SU-DHL-6 (cell line): ENCODE measurements around the gene HIP1R.

Experiments used
- H2AFZ ChIP-seq: fragments of 200-600 bp; sonication (generic); 2 replicates; pipeline ENCODE4 v1.6.1; 2014; ENCODE audit warnings: low read depth, mild to moderate bottlenecking, moderate library complexity, mixed read lengths, antibody characterized with exemption, low read length; ENCODE audit not compliant: severe bottlenecking
- H3F3A ChIP-seq: fragments of 200-600 bp; shearing (Covaris generic); 2 replicates; pipeline ENCODE4 v1.6.0; 2016; ENCODE audit warnings: antibody characterized with exemption, mild to moderate bottlenecking; ENCODE audit not compliant: insufficient read depth
- H3K27ac ChIP-seq: fragments of 200-600 bp; sonication (generic); 2 replicates; pipeline ENCODE4 v1.5.1; 2016; ENCODE audit warnings: low read depth, mild to moderate bottlenecking, low read length, moderate library complexity, mixed read lengths
- H3K27me3 ChIP-seq: fragments of 200-600 bp; sonication (generic), shearing (Covaris generic); 2 replicates; pipeline ENCODE4 v1.6.0; 2014; ENCODE audit warnings: mild to moderate bottlenecking, low read length
- H3K36me3 ChIP-seq: fragments of 200-600 bp; sonication (generic); 2 replicates; pipeline ENCODE4 v1.6.1; 2014; ENCODE audit warnings: mild to moderate bottlenecking, low read length, mixed read lengths
- H3K4me2 ChIP-seq: fragments of 300-600, 200-600 bp; shearing (Covaris generic), sonication (generic); 2 replicates; pipeline ENCODE4 v1.6.0; 2014; ENCODE audit warnings: low read length, low read depth, mild to moderate bottlenecking; ENCODE audit not compliant: poor library complexity, severe bottlenecking
- H3K4me3 ChIP-seq: fragments of 200-600 bp; sonication (generic); 2 replicates; pipeline ENCODE4 v1.5.1; 2014; ENCODE audit warnings: antibody characterized with exemption, low read length, mild to moderate bottlenecking, mixed read lengths; ENCODE audit not compliant: insufficient read depth, poor library complexity, severe bottlenecking
- H3K79me2 ChIP-seq: fragments of 200-600 bp; sonication (generic); 2 replicates; pipeline ENCODE4 v1.6.1; 2014; ENCODE audit warnings: mild to moderate bottlenecking, low read length, moderate library complexity; ENCODE audit not compliant: insufficient read depth
- H3K9ac ChIP-seq: fragments of 200-600 bp; sonication (generic); 2 replicates; pipeline ENCODE4 v1.7.0; 2014; ENCODE audit warnings: mild to moderate bottlenecking, low read length
- H3K9me2 ChIP-seq: fragments of 200-600 bp; sonication (generic); replicated peaks from 2 replicates; pipeline ENCODE4 v1.6.1; 2014; ENCODE audit warnings: low read length; ENCODE audit not compliant: insufficient read depth
- H3K9me3 ChIP-seq: fragments of 200-600 bp; sonication (generic); 2 replicates; pipeline ENCODE4 v1.6.1; 2014; ENCODE audit warnings: low read length, mixed read lengths; ENCODE audit not compliant: insufficient read depth
- H4K20me1 ChIP-seq: fragments of 200-600 bp; sonication (generic); 2 replicates; pipeline ENCODE4 v1.6.1; 2014; ENCODE audit warnings: low read depth, mild to moderate bottlenecking, antibody characterized with exemption, low read length, moderate library complexity, mixed read lengths
- CTCF ChIP-seq: fragments of 200-600 bp; sonication (generic); IDR thresholded peaks from one replicate; pipeline ENCODE4 v1.5.1; 2017; ENCODE audit warnings: antibody characterized with exemption, mild to moderate bottlenecking, low read length, moderate library complexity; ENCODE audit not compliant: insufficient read depth, poor library complexity, severe bottlenecking
- EZH2phosphoT487 ChIP-seq: fragments of 200-600 bp; sonication (generic), shearing (Covaris generic); conservative IDR thresholded peaks from 2 replicates; pipeline ENCODE4 v1.6.1; 2018; ENCODE audit warnings: mild to moderate bottlenecking, antibody characterized with exemption, low read length, moderate library complexity, mixed read lengths

Gene HIP1R

GRCh38 chr12:122895704-122896636, 60.7 kb downstream of the HIP1R start, which contains the start of gene VPS37B:
TSS of gene VPS37B (minus strand) at chr12:122896124. CDS start at chr12:122896062, 62 bp downstream.
- Histone ChIP-seq H3K4me3 (no peak within 1 kb of the TSS), H3K4me2 (no peak within 1 kb of the TSS), H3K9ac (no peak within 1 kb of the TSS), H4K20me1 (no peaks in the 10 kb centered on the region), H3K27me3 (no peaks in the 10 kb centered on the region), H2AFZ (no peak within 1 kb of the TSS), H3K36me3 (no peaks in the 10 kb centered on the region), H3K9me2 (no peaks in the 10 kb centered on the region), H3K9me3 (no peaks in the 10 kb centered on the region), H3K79me2 (no peaks in the 10 kb centered on the region), H3F3A (no peaks in the 10 kb centered on the region), H3K27ac (no peak within 1 kb of the TSS)
- TF ChIP-seq EZH2phosphoT487: no peak
- TF ChIP-seq CTCF: no peak

- TF ChIP-seq CTCF (no peak), EZH2phosphoT487 (no peak)
- no peak overlapping the region for H2AFZ ChIP-seq
- no peak overlapping the region for H3K4me2 ChIP-seq
- no peaks in the 10 kb centered on the region for H3K27me3 ChIP-seq
- H3K9ac ChIP-seq: no peak overlapping the region
- no peaks in the 10 kb centered on the region for H3K79me2 ChIP-seq
- H3K27ac ChIP-seq: no peak overlapping the region
- no peaks in the 10 kb centered on the region for H3K9me2 ChIP-seq
- H3K4me3 ChIP-seq: no peak overlapping the region
- no peaks in the 10 kb centered on the region for H3F3A ChIP-seq
- H3K36me3 ChIP-seq: no peaks in the 10 kb centered on the region
- H4K20me1 ChIP-seq: no peaks in the 10 kb centered on the region
- H3K9me3 ChIP-seq: no peaks in the 10 kb centered on the region
Measured at GRCh38 chr12:122896662-122897061, 61.4 kb downstream of the HIP1R start.

GRCh38 chr12:122899887-122900286, 64.6 kb downstream of the HIP1R start:
- Histone ChIP-seq H3K79me2 (no peaks in the 10 kb centered on the region), H3K9me3 (no peaks in the 10 kb centered on the region), H3K9me2 (no peaks in the 10 kb centered on the region), H3K9ac (no peak overlapping the region), H3K27ac (no peak overlapping the region), H3K36me3 (no peaks in the 10 kb centered on the region), H4K20me1 (no peaks in the 10 kb centered on the region), H3K4me2 (no peak overlapping the region), H2AFZ (no peak overlapping the region), H3K4me3 (no peak overlapping the region), H3F3A (no peaks in the 10 kb centered on the region), H3K27me3 (no peaks in the 10 kb centered on the region)
- TF ChIP-seq EZH2phosphoT487 (no peak), CTCF (no peak)
